Panc1 (cell line): Measurements from ENCODE around the gene CROT. TPM values are rescaled to one million over a fixed set of nuclear protein-coding genes. Genes with fewer than 3 reads are reported as not detected.

Source experiments
- ATAC-seq: fragments of 200-7000 bp; cut with Tn5 transposase; 2 replicates; pipeline ENCODE4 v1.9.1; 2020; ENCODE audit warnings: mild to moderate bottlenecking, moderate library complexity
- BruUV-seq: library from RNA; stranded (reverse); fragments of 400-500 nt; replicated peaks from 2 replicates; lab custom pipeline; 2021; lab: Mats Ljungman, UMichigan
- CTCF ChIA-PET: fragments of 300-600 bp; sonication (Branson Sonifier 250); formaldehyde crosslinking; loops from one replicate; lab custom pipeline; 2022; ENCODE audit warnings: antibody characterized with exemption; lab: Charles Lee
- POLR2A ChIA-PET: fragments of 300-600 bp; sonication (Branson Sonifier 250); formaldehyde crosslinking; loops from one replicate; lab custom pipeline; 2022; ENCODE audit warnings: antibody characterized with exemption; lab: Charles Lee
- DNase-seq: peaks from one replicate; pipeline ENCODE4 v3.0.0-alpha.2; 2010; ENCODE audit warnings: low read depth, low spot score
- H3K27ac ChIP-seq: 2 replicates; pipeline ENCODE4 v1.5.1; 2011; ENCODE audit warnings: mild to moderate bottlenecking, low read length, inconsistent platforms
- H3K27me3 ChIP-seq: fragments of 200-500 bp; sonication (Bioruptor generic); 2 replicates; pipeline ENCODE4 v1.6.0; 2014; ENCODE audit warnings: low read length, inconsistent platforms; ENCODE audit not compliant: control insufficient read depth, insufficient read depth
- H3K36me3 ChIP-seq: fragments of 200-500 bp; sonication (Bioruptor generic); 2 replicates; pipeline ENCODE4 v1.5.1; 2014; ENCODE audit warnings: inconsistent platforms, mild to moderate bottlenecking, low read length, moderate library complexity; ENCODE audit not compliant: control insufficient read depth, insufficient read depth
- H3K4me1 ChIP-seq: 2 replicates; pipeline ENCODE4 v1.5.1; 2011; ENCODE audit warnings: inconsistent platforms, mild to moderate bottlenecking, low read length, moderate library complexity; ENCODE audit not compliant: control insufficient read depth, insufficient read depth
- H3K4me3 ChIP-seq, 2 experiments: 2 replicates each; pipeline ENCODE4 v1.5.1; 2011 to 2012; ENCODE audit warnings: low read depth in 2 of 2, low read length in 2 of 2, mild to moderate bottlenecking in 2 of 2, inconsistent platforms in 1 of 2, moderate library complexity in 1 of 2
- H3K9me3 ChIP-seq: fragments of 200-500 bp; sonication (Bioruptor generic); 2 replicates; pipeline ENCODE4 v1.5.1; 2014; ENCODE audit warnings: low read depth, mild to moderate bottlenecking, inconsistent platforms, low read length, moderate library complexity; ENCODE audit not compliant: control insufficient read depth, insufficient read depth
- POLR2AphosphoS5 ChIP-seq: IDR thresholded peaks from 2 replicates; pipeline ENCODE4 v1.6.1; 2012; ENCODE audit warnings: mild to moderate bottlenecking, low read depth, low read length, moderate library complexity
- SIN3A ChIP-seq: IDR thresholded peaks from 2 replicates; pipeline ENCODE4 v1.6.1; 2012; ENCODE audit warnings: low read depth, mild to moderate bottlenecking, low read length, moderate library complexity, borderline replicate concordance; ENCODE audit not compliant: insufficient read depth
- TCF7L2 ChIP-seq: IDR thresholded peaks from 2 replicates; pipeline ENCODE4 v1.6.1; 2011; ENCODE audit warnings: mild to moderate bottlenecking, low read depth, low read length, inconsistent platforms
- in situ Hi-C: cut with HindIII; loops from 2 replicates; pipeline ENCODE4 v1.10.0; 2016; ENCODE audit warnings: low sequenced_read_pairs, low pct_unique_long_range_greater_than_20kb
- intact Hi-C: fragments of 100-400 bp; cut with micrococcal nuclease; formaldehyde crosslinking; loops from one replicate; pipeline ENCODE4 v1.10.0; 2022; ENCODE audit not compliant: unreplicated experiment
- total RNA-seq: library from RNA; stranded (reverse); gene quantifications from one replicate; pipeline ENCODE4 v1.2.1, GENCODE V29; 2021; ENCODE audit not compliant: unreplicated experiment
- TF ChIP-seq, protein P1 (sequence below), 2 experiments: IDR thresholded peaks; 2 replicates each; pipeline ENCODE4 v1.6.1; 2011 to 2012; ENCODE audit warnings: low read depth in 2 of 2, control low read depth in 1 of 2, low read length in 1 of 2, mild to moderate bottlenecking in 1 of 2, moderate library complexity in 1 of 2; ENCODE audit not compliant: insufficient read depth in 1 of 2
- TF ChIP-seq, protein P2 (sequence below): fragments of 450-650 bp; IDR thresholded peaks from 2 replicates; pipeline ENCODE4 v1.5.1; 2017; ENCODE audit warnings: mild to moderate bottlenecking

The CROT gene
- total RNA-seq, 1 experiment from 2014 or later, result 9.8 TPM

DNA sequence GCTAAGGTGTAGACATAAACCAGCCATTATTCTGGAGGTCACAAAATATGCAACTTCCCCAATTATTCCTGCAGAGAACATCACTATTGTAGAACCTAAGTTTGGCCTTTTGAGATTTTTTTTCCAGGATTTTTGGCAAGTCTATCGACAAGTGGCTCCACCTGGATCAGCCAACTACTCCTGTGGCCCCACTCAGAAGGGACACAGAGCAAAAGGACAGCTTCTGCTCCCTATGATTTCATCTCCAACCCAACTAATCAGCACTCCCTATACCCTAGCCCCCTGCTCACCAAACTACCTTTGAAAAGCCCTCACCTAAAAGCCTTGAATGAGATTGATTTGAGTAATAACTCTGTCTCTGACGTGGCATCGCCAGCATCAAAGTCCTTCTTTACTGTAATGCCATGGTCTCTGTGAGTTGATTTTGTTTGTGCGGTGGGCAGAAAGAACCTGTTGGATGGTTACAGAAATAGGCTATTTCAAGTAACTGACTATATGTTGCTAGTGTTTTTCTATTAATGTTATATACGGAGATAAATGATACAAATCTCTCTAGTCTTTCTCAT, 13.7 kb upstream of the CROT start:
- in situ Hi-C loops, result no loop called here
- Histone ChIP-seq H3K4me3 (no peak overlapping the region), H3K27ac (no peak overlapping the region), H3K4me1 (no peaks in the 10 kb centered on the region), H3K27me3 (no peaks in the 10 kb centered on the region), H3K9me3 (peaks cover 9% of the 10 kb centered on the region; the same call in 1 of the 2 replicates), H3K36me3 (no peaks in the 10 kb centered on the region)
- ATAC-seq (no peak), DNase-seq (no peak)
- POLR2A ChIA-PET, result no interaction called here
- intact Hi-C loops, result no loop called here
- no peak for TF ChIP-seq SIN3A
- TF ChIP-seq, protein P1, sequence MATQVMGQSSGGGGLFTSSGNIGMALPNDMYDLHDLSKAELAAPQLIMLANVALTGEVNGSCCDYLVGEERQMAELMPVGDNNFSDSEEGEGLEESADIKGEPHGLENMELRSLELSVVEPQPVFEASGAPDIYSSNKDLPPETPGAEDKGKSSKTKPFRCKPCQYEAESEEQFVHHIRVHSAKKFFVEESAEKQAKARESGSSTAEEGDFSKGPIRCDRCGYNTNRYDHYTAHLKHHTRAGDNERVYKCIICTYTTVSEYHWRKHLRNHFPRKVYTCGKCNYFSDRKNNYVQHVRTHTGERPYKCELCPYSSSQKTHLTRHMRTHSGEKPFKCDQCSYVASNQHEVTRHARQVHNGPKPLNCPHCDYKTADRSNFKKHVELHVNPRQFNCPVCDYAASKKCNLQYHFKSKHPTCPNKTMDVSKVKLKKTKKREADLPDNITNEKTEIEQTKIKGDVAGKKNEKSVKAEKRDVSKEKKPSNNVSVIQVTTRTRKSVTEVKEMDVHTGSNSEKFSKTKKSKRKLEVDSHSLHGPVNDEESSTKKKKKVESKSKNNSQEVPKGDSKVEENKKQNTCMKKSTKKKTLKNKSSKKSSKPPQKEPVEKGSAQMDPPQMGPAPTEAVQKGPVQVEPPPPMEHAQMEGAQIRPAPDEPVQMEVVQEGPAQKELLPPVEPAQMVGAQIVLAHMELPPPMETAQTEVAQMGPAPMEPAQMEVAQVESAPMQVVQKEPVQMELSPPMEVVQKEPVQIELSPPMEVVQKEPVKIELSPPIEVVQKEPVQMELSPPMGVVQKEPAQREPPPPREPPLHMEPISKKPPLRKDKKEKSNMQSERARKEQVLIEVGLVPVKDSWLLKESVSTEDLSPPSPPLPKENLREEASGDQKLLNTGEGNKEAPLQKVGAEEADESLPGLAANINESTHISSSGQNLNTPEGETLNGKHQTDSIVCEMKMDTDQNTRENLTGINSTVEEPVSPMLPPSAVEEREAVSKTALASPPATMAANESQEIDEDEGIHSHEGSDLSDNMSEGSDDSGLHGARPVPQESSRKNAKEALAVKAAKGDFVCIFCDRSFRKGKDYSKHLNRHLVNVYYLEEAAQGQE (IDR thresholded peaks at IDR 0.05; ENCODE audit: insufficient read depth in 1 of 2, low read depth in 2 of 2, low read length in 1 of 2), result no peak
- TF ChIP-seq TCF7L2, result no peak
- TF ChIP-seq, protein P2, sequence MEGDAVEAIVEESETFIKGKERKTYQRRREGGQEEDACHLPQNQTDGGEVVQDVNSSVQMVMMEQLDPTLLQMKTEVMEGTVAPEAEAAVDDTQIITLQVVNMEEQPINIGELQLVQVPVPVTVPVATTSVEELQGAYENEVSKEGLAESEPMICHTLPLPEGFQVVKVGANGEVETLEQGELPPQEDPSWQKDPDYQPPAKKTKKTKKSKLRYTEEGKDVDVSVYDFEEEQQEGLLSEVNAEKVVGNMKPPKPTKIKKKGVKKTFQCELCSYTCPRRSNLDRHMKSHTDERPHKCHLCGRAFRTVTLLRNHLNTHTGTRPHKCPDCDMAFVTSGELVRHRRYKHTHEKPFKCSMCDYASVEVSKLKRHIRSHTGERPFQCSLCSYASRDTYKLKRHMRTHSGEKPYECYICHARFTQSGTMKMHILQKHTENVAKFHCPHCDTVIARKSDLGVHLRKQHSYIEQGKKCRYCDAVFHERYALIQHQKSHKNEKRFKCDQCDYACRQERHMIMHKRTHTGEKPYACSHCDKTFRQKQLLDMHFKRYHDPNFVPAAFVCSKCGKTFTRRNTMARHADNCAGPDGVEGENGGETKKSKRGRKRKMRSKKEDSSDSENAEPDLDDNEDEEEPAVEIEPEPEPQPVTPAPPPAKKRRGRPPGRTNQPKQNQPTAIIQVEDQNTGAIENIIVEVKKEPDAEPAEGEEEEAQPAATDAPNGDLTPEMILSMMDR, result no peak
- TF ChIP-seq POLR2AphosphoS5, result no peak
- CTCF ChIA-PET, result no interaction called here
- no TSS peak for BruUV-seq

DNA sequence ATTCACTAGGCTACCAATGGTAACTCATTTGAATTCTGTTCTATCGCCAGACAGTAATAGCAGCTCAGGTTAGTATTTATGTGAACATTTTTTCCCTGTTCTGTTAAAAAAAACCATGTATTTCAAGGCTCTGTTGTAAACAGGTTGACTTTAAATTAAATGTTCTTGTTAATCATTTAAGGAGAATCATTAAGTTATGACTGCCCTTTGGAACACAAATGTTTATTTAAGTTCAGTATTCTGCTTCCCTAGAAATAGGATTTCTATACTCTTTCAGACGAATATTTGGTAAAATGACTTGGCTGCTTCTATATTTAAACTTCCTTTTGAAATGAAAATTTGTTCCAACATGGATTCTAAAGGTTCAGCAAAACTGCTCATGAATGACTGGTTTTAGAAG, 13.1 kb upstream of the CROT start:
- Histone ChIP-seq H3K27me3 (no peaks in the 10 kb centered on the region), H3K9me3 (peaks cover 9% of the 10 kb centered on the region; the same call in 1 of the 2 replicates), H3K27ac (no peak overlapping the region), H3K4me1 (no peaks in the 10 kb centered on the region), H3K36me3 (no peaks in the 10 kb centered on the region), H3K4me3 (no peak overlapping the region)
- ChIA-PET CTCF (no interaction called here), POLR2A (no interaction called here)
- in situ Hi-C loops, result no loop called here
- BruUV-seq, result no TSS peak
- TF ChIP-seq, protein P1 (IDR thresholded peaks at IDR 0.05; ENCODE audit: insufficient read depth in 1 of 2, low read depth in 2 of 2, low read length in 1 of 2), result no peak
- TF ChIP-seq POLR2AphosphoS5 (no peak), TCF7L2 (no peak)
- TF ChIP-seq, protein P2, result no peak
- no peak for ATAC-seq
- intact Hi-C loops, result no loop called here
- no peak for DNase-seq
